Articular chondrocyte of knee joint (primary cell): ENCODE data around the gene SRSF12. TPM values are rescaled to one million over a fixed set of nuclear protein-coding genes. Genes with fewer than 3 reads are reported as not detected.
A peak's percentile ranks its signal among the peaks of the same experiment; 100 is the strongest.

ENCODE experiments used
- small RNA-seq: library from RNA; depleted of rRNA; stranded (forward); fragments of <200 nt; gene quantifications from one replicate; pipeline ENCODE3, GENCODE V24; 2012
- total RNA-seq: library from RNA; depleted of rRNA; stranded (reverse); fragments of >200 nt; gene quantifications from 2 replicates; pipeline ENCODE4 v1.2.3, GENCODE V29; 2012

The SRSF12 gene
- 0.52 and 0.65 TPM in 2 replicates for total RNA-seq

GRCh38 chr6:89117211-89118108 lies at the start of gene SRSF12:
Gene SRSF12 (minus strand): TSS chr6:89118071. CDS start chr6:89117887, 184 bp downstream.

GRCh38 chr6:89145956-89146717 lies 28.3 kb upstream of the SRSF12 start, which contains the start of gene PM20D2:
Gene PM20D2 (plus strand): TSS chr6:89146055. CDS start chr6:89146145, 90 bp downstream.

GRCh38 chr6:89080281-89081128 lies 37.4 kb downstream of the SRSF12 start, which contains the start of gene PNRC1:
Gene PNRC1 (plus strand): TSS chr6:89080751. CDS start chr6:89080895, 144 bp downstream.

Small RNA genes within 50 kb of the gene (small RNA-seq; reads per million reads assigned to genes)
- gene RN7SL336P = not detected
- gene RNU2-61P = 0.46 reads per million, percentile 9 among the genes with 10 or more reads in this experiment

Other genes starting within 250 kb of the SRSF12 start
- gene RNGTT, start 154.5 kb downstream of the SRSF12 start, total RNA-seq = 22.2 and 25.1 TPM in 2 replicates
- gene PNRC1, start 37.3 kb downstream of the SRSF12 start, total RNA-seq = 113 and 121 TPM in 2 replicates
- 3.1 and 4.6 TPM in 2 replicates for gene PM20D2, start 28.0 kb upstream of the SRSF12 start, total RNA-seq
- not detected in 2 replicates for gene GABRR1, start 99.3 kb upstream of the SRSF12 start, total RNA-seq
- gene GABRR2, start 197.2 kb upstream of the SRSF12 start, total RNA-seq = 0.13 and 0.32 TPM in 2 replicates
- 44.9 and 51.0 TPM in 2 replicates for gene UBE2J1, start 234.7 kb upstream of the SRSF12 start, total RNA-seq